Neutrophil (primary cell): ENCODE results near the gene UFD1.
"Not testable (repeated sequence)": the region's sequence is repeated elsewhere in the genome, so short reads cannot be mapped to it uniquely, and the experiment has no call there.

Source experiments
- H3K27ac ChIP-seq: fragments of 200-600 bp; sonication (generic); 2 replicates; pipeline ENCODE4 v1.5.1; 2016; ENCODE audit warnings: mild to moderate bottlenecking, moderate library complexity
- H3K27me3 ChIP-seq: fragments of 200-600 bp; sonication (generic); 2 replicates; pipeline ENCODE4 v1.6.0; 2016; ENCODE audit warnings: mild to moderate bottlenecking
- H3K36me3 ChIP-seq: fragments of 200-600 bp; sonication (generic); 2 replicates; pipeline ENCODE4 v1.5.1; 2017
- H3K4me1 ChIP-seq, 2 experiments: fragments of 200-600 bp in 1 of 2; sonication (generic) in 1 of 2; 1 replicate in 1 of 2; 2 replicates in 1 of 2; pipeline versions ENCODE4 v1.5.1 to v1.6.1; 2013 to 2016; ENCODE audit warnings: low read depth in 1 of 2, low read length in 1 of 2, mild to moderate bottlenecking in 1 of 2, moderate library complexity in 1 of 2; ENCODE audit not compliant: control insufficient read depth in 1 of 2, insufficient read depth in 1 of 2
- H3K4me3 ChIP-seq, 2 experiments: fragments of 200-600 bp in 1 of 2; sonication (generic) in 1 of 2; 1 replicate in 1 of 2; 2 replicates in 1 of 2; pipeline ENCODE4 v1.5.1; 2013 to 2016; ENCODE audit warnings: low read depth in 1 of 2, low read length in 1 of 2, mild to moderate bottlenecking in 1 of 2, moderate library complexity in 1 of 2
- H3K9me3 ChIP-seq: fragments of 200-600 bp; sonication (generic); 2 replicates; pipeline ENCODE4 v1.5.1; 2016
- TF ChIP-seq, protein P1 (sequence below): fragments of 200-600 bp; sonication (generic); IDR thresholded peaks from 2 replicates; pipeline ENCODE4 v1.5.1; 2016; ENCODE audit warnings: antibody characterized with exemption

The UFD1 gene

DNA sequence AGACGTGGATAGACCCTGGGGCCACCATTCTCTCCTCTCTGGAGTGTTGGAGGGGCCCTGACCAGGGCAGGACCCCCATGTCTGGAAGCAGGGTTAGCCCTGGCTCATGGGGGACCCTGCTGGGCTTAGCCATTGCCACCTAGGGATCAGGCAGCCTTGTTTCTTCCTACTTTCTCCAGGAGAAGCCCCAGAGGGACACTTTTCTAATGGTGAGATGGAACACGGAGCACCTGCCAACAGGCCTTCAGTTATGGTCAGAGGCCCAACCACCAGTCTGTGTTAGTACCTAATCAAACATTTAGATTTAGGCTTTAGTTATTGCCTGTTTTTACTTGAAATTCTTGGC lies 29.6 kb downstream of the UFD1 start:
- Histone ChIP-seq H3K4me1 (peaks cover 19 to 23% of the 10 kb centered on the region in 2 experiments), H3K4me3 (no peak overlapping the region), H3K36me3 (peaks cover 57% of the 10 kb centered on the region), H3K27me3 (no peaks in the 10 kb centered on the region), H3K27ac (no peak overlapping the region), H3K9me3 (no peaks in the 10 kb centered on the region)
- TF ChIP-seq, protein P1, sequence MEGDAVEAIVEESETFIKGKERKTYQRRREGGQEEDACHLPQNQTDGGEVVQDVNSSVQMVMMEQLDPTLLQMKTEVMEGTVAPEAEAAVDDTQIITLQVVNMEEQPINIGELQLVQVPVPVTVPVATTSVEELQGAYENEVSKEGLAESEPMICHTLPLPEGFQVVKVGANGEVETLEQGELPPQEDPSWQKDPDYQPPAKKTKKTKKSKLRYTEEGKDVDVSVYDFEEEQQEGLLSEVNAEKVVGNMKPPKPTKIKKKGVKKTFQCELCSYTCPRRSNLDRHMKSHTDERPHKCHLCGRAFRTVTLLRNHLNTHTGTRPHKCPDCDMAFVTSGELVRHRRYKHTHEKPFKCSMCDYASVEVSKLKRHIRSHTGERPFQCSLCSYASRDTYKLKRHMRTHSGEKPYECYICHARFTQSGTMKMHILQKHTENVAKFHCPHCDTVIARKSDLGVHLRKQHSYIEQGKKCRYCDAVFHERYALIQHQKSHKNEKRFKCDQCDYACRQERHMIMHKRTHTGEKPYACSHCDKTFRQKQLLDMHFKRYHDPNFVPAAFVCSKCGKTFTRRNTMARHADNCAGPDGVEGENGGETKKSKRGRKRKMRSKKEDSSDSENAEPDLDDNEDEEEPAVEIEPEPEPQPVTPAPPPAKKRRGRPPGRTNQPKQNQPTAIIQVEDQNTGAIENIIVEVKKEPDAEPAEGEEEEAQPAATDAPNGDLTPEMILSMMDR: no peak

DNA sequence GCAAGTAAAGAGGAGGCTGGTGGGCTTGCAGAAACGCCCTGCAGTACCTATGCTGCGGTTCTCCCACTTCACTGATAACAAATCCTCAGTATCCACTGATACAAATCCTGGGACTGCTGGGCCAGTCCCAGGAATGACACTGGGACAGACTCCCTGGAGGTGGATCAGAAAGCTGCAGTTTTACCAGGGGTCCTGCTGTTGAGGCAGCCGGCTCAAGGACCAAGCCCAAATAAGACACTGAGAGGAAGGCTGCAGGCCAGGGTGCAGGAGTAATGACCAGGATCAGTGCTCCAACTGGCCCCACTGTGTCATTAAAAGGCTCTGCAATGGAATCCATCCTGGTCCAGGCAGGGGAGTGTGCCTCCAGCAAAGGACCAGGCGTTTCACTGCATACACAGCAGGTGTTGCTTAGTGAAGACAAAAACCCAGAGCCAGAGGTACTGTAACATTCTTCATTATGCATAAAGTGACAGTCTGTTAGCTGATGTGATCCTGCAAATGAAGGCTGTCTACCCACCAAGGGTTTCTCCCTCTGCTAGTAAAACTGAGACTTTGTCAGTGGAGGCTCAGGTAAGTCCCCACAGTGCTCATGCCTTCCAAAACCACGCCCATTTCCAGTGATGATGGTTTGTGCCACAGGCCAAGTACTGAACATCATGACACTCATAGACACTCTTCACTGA lies 30.1 kb downstream of the UFD1 start:
- H3K27ac ChIP-seq: no peak overlapping the region
- H3K4me3 ChIP-seq: no peak overlapping the region
- H3K27me3 ChIP-seq: no peaks in the 10 kb centered on the region
- H3K9me3 ChIP-seq: no peaks in the 10 kb centered on the region
- peaks cover 57% of the 10 kb centered on the region for H3K36me3 ChIP-seq
- TF ChIP-seq, protein P1: no peak
- H3K4me1 ChIP-seq: peaks cover 19 to 23% of the 10 kb centered on the region in 2 experiments

DNA sequence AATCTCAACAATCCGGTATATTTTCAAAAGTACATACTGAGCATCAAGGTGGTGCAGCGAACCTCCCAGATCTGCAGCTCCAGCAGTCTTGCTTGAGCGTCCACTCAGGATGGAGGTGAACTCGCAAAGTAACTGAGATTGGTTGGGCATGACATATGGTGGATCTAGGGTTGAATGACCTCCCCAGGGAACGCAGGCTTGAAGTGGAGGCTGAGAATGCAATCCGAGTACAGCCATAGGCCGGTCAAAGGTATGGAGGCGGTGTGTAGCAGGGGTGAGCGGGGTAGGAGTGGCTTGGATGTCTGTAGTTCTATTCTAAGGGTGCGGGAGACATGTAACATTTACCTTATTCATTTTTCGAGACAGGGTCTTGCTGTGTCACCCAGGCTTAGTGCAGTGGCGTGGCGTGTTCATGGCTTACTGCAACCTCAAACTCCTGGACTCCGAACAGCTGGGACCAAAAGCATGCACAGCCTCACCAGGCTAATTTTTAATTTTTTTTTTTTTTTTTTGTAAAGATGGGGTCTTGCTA lies 30.9 kb downstream of the UFD1 start:
- H3K36me3 ChIP-seq: peaks cover 57% of the 10 kb centered on the region
- peak overlapping the region; percentile 74 to 87 for H3K4me3 ChIP-seq

DNA sequence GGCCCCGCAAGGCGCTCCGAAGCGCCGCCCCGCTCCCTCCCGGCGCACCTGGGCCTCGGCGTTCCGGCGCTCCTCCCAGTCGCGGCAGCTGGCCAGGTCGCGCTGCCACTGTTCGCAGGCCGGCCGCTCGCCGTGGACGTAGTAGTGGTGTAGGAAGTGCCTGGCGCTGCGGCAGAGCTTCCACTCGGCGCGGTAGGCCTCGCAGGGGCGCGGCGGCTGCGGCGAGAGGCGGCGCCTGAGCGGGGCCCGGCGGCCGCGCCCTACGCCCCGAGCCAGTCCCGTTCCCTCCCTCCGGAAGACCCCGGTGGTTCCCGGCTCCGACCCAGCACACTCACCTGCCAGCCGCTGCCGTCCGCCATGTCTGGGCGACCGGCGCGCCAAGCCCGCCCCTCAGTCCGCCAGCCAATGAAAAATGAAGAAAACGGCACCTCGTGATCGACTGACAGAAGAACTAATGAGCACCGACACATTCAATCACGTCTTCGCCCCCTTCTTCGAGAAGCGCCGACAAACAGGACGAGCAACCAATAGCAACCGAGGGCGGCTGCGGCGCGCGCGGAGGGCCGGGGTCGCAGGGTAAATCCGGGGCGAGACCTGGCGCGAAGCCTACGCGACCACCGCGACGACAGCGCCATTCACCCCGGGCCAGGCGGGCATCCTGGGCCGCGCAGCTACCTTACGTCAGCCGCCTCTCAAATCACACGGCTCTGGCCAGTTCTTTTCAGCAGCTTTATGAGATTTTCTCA lies 31.5 kb downstream of the UFD1 start, which contains the start of gene C22orf39:
C22orf39 (minus strand) TSS at position 382 of the 746 bp plus-strand sequence; CDS start at position 359, 23 bp downstream.
- peaks cover 57% of the 10 kb centered on the region for H3K36me3 ChIP-seq
- TF ChIP-seq, protein P1: no peak
- no peaks in the 10 kb centered on the region for H3K27me3 ChIP-seq
- peak within 1 kb of the TSS; percentile 74 to 87 for H3K4me3 ChIP-seq
- peaks cover 19 to 23% of the 10 kb centered on the region in 2 experiments for H3K4me1 ChIP-seq
- H3K9me3 ChIP-seq: no peaks in the 10 kb centered on the region
- peak within 1 kb of the TSS; percentile 94 for H3K27ac ChIP-seq

More for the DNA sequence above, 30.9 kb downstream of the UFD1 start:
- peak overlapping the region; percentile 94 for H3K27ac ChIP-seq
- H3K4me1 ChIP-seq: peaks cover 19 to 23% of the 10 kb centered on the region in 2 experiments
- H3K9me3 ChIP-seq: no peaks in the 10 kb centered on the region
- TF ChIP-seq, protein P1: no peak
- no peaks in the 10 kb centered on the region for H3K27me3 ChIP-seq

DNA sequence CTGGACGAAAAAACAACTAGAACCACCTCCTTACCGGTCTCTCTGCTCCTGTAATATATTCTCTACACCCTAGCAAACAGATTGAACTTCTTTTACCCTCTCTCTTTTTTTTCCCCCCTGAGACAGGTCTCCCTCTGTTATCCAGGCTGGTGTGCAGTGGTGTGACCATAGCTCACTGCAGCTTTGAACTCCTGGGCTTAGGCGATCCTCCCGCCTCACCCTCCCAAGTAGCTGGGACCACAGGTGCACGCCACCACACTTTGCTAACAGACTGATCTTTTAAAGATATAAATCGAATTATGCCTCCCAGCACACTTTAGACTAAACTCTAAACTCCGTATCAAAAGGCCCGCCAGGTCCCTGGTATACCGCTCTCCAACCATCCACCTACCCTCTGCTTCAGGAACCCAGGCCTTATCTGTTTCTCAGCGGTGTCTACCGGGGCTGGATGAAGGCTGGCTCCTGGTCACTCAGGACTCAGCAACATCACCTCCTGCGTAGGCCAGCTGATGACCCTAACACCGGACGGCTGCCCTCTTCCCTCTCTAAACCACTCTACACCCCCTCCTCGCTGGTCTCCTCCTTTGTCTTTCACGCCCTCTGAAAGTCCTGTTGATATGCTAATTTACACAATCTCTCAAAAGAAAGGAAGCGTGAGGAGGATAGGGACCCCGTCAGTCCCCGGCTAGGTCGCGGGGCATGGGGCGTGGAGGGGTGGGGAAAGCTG lies 32.2 kb downstream of the UFD1 start:
- H3K27me3 ChIP-seq: no peaks in the 10 kb centered on the region
- no peaks in the 10 kb centered on the region for H3K9me3 ChIP-seq
- H3K27ac ChIP-seq: peak overlapping the region; percentile 94
- H3K4me3 ChIP-seq: peak overlapping the region; percentile 74 to 87
- peaks cover 19 to 23% of the 10 kb centered on the region in 2 experiments for H3K4me1 ChIP-seq
- TF ChIP-seq, protein P1: no peak
- H3K36me3 ChIP-seq: peaks cover 56% of the 10 kb centered on the region

DNA sequence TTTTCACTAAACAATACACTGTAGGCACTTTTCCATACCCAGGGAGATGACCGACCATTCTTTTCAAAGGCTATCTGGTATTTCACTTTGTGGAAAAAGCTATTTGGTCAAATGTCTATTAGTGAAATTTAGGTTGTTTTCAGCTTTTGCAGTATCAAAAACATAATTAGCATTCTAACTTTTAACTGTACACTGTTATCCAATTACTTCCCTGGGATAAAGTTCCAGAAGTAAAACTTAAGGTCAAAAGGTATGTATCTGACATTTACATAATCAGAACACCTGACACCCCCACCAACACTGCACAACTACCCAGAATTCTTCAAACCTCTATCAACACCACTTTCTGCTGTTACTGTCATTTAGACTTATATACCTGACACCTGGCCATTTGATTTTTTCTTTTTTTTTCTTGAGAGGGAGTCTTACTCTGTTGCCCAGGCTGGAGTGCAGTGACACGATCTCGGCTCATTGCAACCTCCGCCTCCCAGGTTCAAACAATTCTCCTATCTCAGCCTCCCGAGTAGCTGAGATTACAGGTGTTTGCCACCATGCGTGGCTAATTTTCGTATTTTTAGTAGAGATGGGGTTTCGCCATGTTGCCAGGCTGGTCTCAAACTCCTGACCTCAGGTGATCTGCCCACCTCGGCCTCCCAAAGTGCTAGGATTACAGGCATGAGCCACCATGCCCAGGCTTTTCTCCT lies 33.6 kb downstream of the UFD1 start:
- H3K4me1 ChIP-seq: peaks cover 19 to 23% of the 10 kb centered on the region in 2 experiments
- H3K27me3 ChIP-seq, H3K4me3 ChIP-seq, H3K9me3 ChIP-seq, H3K27ac ChIP-seq: not testable (repeated sequence)
- H3K36me3 ChIP-seq: peaks cover 45% of the 10 kb centered on the region
